Ectodermal cell (in vitro differentiated cells): Measurements from ENCODE around the gene CCNA1.

Experiments used
- H3K27ac ChIP-seq: 2 replicates; pipeline ENCODE4 v1.7.0; 2013; ENCODE audit warnings: mild to moderate bottlenecking, low read depth, low read length; ENCODE audit not compliant: insufficient read depth, poor library complexity, severe bottlenecking
- H3K27me3 ChIP-seq: 2 replicates; pipeline ENCODE4 v1.7.0; 2013; ENCODE audit warnings: mild to moderate bottlenecking, low read length; ENCODE audit not compliant: insufficient read depth, control insufficient read depth, poor library complexity, severe bottlenecking
- H3K36me3 ChIP-seq: one replicate; pipeline ENCODE4 v1.7.0; 2013; ENCODE audit warnings: low read length; ENCODE audit not compliant: control insufficient read depth, insufficient read depth
- H3K4me1 ChIP-seq: one replicate; pipeline ENCODE4 v1.7.0; 2013; ENCODE audit warnings: low read length; ENCODE audit not compliant: control insufficient read depth, insufficient read depth
- H3K4me3 ChIP-seq: 2 replicates; pipeline ENCODE4 v1.7.0; 2013; ENCODE audit warnings: low read depth, low read length, control low read depth; ENCODE audit not compliant: insufficient read depth
- H3K9me3 ChIP-seq: 2 replicates; pipeline ENCODE4 v1.7.0; 2013; ENCODE audit warnings: mild to moderate bottlenecking, low read length, moderate library complexity; ENCODE audit not compliant: control insufficient read depth
- WGBS, 2 experiments: methylation state at CpG; one replicate each; pipeline ENCODE4 v1.1.7; 2013; ENCODE audit warnings: missing lambda C conversion rate in 2 of 2; 5-methylcytosine and 5-hydroxymethylcytosine counted together

Gene CCNA1

DNA sequence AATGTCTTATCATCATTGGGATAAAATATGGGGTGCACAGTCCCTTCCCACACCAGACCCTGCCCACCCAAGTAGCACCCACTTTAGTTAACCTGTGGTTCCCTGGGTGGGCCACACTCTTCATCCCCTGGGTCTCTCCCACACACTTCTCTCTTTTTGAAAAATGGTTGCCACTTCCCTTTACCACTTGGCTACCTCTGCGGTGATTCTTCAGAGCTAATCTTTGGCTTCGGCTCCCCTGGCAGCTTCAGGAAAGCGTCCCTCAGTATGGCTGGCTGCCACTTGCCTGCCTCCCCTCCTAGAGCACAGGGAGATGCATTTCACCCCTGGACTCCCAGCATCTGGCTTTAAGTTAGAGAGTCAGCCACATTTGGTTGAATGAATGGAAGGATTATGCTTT is 18.2 kb downstream of the CCNA1 start:
- Histone ChIP-seq H3K27ac (no peak overlapping the region), H3K4me1 (no peaks in the 10 kb centered on the region), H3K4me3 (no peak overlapping the region), H3K36me3 (no peaks in the 10 kb centered on the region), H3K9me3 (no peaks in the 10 kb centered on the region), H3K27me3 (no peaks in the 10 kb centered on the region)
- 82 to 84% methylated on average over 3 of the region's 3 CpGs for WGBS, 2 experiments

DNA sequence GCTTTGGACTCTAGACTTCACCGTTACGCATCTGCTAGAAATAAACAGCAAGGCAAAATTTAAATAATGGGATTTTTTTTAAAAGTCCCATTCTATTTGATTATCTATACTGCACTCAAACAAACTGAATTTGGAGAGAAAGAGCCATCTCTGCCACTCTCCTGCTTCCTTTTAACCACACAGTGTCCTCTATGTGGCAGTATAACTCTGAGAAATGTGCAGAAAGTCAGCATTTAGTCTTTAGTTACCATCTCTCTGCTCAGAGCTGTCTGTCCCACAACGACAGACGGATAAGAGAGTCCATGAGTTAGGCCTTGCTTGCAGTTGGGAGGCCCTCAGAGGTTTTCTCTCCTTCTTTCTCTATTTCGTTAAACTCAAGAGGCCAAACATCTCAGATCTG is 21.2 kb downstream of the CCNA1 start:
- Histone ChIP-seq H3K27ac (no peak overlapping the region), H3K36me3 (no peaks in the 10 kb centered on the region), H3K4me1 (no peaks in the 10 kb centered on the region), H3K9me3 (no peaks in the 10 kb centered on the region), H3K4me3 (no peak overlapping the region), H3K27me3 (no peaks in the 10 kb centered on the region)
- 86 to 88% methylated on average over 5 of the region's 5 CpGs for WGBS, 2 experiments

DNA sequence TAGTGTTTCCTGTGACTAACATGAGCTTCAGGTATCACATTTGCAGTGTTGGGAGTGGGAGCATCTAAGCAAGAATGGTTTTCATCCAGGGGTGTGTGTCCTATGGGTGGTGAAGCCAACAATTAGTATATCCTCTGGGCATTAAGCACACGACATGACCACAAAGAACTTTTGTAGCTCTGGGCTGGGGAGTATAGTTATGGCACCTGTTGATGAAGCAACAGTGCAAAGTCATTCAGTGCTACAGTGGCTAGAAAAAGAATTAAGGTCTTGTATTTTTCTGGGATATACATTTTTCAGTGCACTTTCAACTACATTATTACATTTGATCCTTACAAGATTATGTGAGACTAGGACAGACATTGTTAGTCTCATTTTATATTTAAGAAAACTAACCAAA is 21.8 kb downstream of the CCNA1 start:
- WGBS, 2 experiments: 98 to 100% methylated on average over 1 of the region's 1 CpG
- no peak overlapping the region for H3K27ac ChIP-seq
- H3K4me1 ChIP-seq: no peaks in the 10 kb centered on the region
- H3K27me3 ChIP-seq: no peaks in the 10 kb centered on the region
- no peaks in the 10 kb centered on the region for H3K36me3 ChIP-seq
- H3K4me3 ChIP-seq: no peak overlapping the region
- no peaks in the 10 kb centered on the region for H3K9me3 ChIP-seq

DNA sequence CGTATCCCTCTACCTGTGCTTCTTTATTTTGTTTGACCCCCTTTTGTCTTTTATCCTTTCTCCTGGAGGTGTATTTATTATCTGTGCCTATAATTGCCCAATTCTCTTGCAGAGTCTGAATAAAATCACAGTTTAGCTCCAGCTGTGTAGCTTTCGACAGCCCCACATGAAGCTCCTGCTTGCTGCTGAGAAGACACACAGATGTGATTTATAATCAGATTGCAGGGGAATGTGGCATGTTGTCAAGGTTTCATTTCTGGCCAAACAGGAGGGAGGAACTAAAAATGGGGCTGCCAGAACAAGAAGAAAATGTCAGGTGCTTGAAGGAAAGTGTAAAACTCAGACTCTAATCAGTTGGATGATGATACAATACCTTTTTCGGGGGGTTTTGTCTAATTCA is 22.7 kb downstream of the CCNA1 start:
- WGBS, 2 experiments: 69 to 82% methylated on average over 3 of the region's 3 CpGs
- H3K36me3 ChIP-seq: no peaks in the 10 kb centered on the region
- H3K27ac ChIP-seq: no peak overlapping the region
- no peaks in the 10 kb centered on the region for H3K4me1 ChIP-seq
- H3K27me3 ChIP-seq: no peaks in the 10 kb centered on the region
- no peak overlapping the region for H3K4me3 ChIP-seq
- H3K9me3 ChIP-seq: no peaks in the 10 kb centered on the region

DNA sequence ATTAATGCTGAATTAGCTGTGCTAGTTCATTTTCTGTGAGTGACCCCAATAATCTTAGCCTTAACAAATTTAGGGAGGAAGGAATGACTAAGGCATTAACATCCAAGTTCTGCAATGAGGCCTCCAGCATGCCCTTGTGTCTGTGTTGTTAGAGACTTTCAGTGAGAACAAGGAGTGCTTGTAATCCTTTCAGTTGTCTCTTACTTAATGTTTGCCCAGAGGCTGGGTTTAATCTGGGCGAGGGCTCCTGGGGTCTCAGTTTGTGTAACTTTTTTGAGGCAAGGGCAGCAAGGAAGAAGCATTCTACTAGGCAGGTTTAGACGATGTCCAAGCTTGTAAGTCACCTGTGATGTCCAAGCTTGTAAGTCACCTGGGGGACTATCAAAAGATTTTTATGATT is 24.3 kb downstream of the CCNA1 start:
- Histone ChIP-seq H3K27ac (no peak overlapping the region), H3K4me1 (no peaks in the 10 kb centered on the region), H3K27me3 (no peaks in the 10 kb centered on the region), H3K36me3 (no peaks in the 10 kb centered on the region), H3K4me3 (no peak overlapping the region), H3K9me3 (no peaks in the 10 kb centered on the region)
- 63% methylated on average over 2 of the region's 2 CpGs for WGBS, 2 experiments

DNA sequence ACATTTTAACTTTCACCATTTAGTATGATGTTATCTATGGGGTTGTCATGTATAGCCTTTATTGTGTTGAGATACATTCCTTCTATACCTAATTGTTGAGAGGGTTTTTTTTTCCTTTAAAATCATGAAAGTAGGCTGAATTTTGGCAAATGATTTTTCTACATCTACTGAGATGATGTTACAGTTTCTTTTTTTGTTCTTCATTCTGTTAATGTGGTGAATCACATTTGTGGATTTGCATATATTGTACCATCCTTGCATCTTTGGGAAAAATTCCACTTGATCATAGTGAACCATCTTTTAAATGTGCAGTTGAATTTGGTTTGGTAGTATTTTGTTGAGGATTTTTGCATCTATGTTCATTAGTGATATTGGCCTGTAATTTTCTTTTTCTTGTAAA is 29.2 kb downstream of the CCNA1 start:
- Histone ChIP-seq H3K36me3 (no peaks in the 10 kb centered on the region), H3K4me3 (no peak overlapping the region), H3K9me3 (no peaks in the 10 kb centered on the region), H3K27ac (no peak overlapping the region), H3K4me1 (no peaks in the 10 kb centered on the region), H3K27me3 (no peaks in the 10 kb centered on the region)

GRCh38 chr13:36475468-36475867 is 43.2 kb downstream of the CCNA1 start:
- no peaks in the 10 kb centered on the region for H3K9me3 ChIP-seq
- no peaks in the 10 kb centered on the region for H3K36me3 ChIP-seq
- no peak overlapping the region for H3K27ac ChIP-seq
- no peaks in the 10 kb centered on the region for H3K4me1 ChIP-seq
- H3K4me3 ChIP-seq: no peak overlapping the region
- WGBS, 2 experiments: 97 to 100% methylated on average over 1 to 2 of the region's 2 CpGs
- H3K27me3 ChIP-seq: no peaks in the 10 kb centered on the region

DNA sequence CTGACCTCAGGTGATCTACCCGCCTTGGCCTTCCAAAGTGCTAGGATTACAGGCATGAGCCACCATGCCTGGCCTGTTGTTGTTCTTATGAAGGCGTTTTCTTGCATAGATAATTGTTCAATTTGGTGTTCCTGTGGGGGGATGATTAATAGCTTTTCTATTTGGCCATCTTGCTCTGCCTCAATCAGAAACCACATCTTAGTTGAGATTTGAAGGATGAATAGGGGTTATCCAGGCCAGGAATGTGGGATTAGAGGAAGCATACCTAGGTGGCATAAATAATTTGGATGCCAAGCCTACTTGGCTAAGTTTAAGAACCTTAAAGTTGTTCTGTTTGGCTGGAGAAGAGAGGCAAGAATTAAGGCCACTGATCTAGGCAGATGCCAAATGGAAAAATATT is 44.4 kb downstream of the CCNA1 start:
- Histone ChIP-seq H3K4me1 (no peaks in the 10 kb centered on the region), H3K4me3 (no peak overlapping the region), H3K9me3 (no peaks in the 10 kb centered on the region), H3K27ac (no peak overlapping the region), H3K36me3 (no peaks in the 10 kb centered on the region), H3K27me3 (no peaks in the 10 kb centered on the region)
- 84 to 97% methylated on average over 2 of the region's 2 CpGs for WGBS, 2 experiments

DNA sequence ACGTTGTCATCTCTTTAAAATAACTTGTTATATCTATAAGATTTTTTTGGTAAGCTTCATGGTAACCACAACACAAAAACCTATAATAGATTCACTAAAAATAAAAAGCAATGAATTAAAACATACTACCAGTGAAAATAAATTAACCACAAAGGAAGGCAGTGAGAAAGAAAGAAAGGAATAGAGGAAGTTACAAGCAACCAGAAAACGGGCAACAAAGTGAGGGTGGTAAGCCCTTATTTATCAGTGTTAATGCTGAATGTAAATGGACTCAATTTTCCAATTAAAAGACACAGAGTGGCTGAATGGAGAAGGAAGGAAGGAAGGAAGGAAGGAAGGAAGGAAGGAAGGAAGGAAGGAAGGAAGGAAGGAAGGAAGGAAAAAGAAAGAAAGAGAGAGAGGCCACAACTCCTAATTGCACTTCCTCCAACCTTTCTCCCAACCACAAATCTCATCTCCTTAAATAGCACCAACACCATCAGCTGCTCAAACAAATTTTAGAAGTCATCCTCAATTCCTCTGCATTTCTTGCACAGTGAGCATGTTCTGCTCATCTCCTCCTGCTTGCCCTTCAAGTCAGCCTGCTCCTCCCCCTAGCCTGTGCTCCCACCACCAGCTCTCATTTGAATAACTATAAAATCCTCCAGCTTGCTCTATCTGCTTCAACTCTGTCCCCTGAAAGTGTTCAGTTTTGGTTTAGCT is 48.6 kb downstream of the CCNA1 start:
- H3K27ac ChIP-seq: no peak overlapping the region
- no peaks in the 10 kb centered on the region for H3K36me3 ChIP-seq
- H3K9me3 ChIP-seq: no peaks in the 10 kb centered on the region
- no peaks in the 10 kb centered on the region for H3K27me3 ChIP-seq
- H3K4me3 ChIP-seq: no peak overlapping the region
- no peaks in the 10 kb centered on the region for H3K4me1 ChIP-seq
- 78 to 81% methylated on average over 1 of the region's 2 CpGs for WGBS, 2 experiments

- H3K4me1 ChIP-seq: no peaks in the 10 kb centered on the region
- H3K4me3 ChIP-seq: no peak overlapping the region
- no peak overlapping the region for H3K27ac ChIP-seq
- H3K36me3 ChIP-seq: no peaks in the 10 kb centered on the region
- no peaks in the 10 kb centered on the region for H3K27me3 ChIP-seq
- no peaks in the 10 kb centered on the region for H3K9me3 ChIP-seq
These were observed 57.8 kb downstream of the CCNA1 start for GRCh38 chr13:36490055-36490454.
